AML-193 (cell line): Measurements from ENCODE around the gene SORCS3.
"Not testable (repeated sequence)": the region's sequence is repeated elsewhere in the genome, so short reads cannot be mapped to it uniquely, and the experiment has no call there.

Experiments
- DNase-seq, 2 experiments: peaks; one replicate each; lab custom pipeline; 2025; lab: John Stamatoyannopoulos, UW

SORCS3 gene

DNA sequence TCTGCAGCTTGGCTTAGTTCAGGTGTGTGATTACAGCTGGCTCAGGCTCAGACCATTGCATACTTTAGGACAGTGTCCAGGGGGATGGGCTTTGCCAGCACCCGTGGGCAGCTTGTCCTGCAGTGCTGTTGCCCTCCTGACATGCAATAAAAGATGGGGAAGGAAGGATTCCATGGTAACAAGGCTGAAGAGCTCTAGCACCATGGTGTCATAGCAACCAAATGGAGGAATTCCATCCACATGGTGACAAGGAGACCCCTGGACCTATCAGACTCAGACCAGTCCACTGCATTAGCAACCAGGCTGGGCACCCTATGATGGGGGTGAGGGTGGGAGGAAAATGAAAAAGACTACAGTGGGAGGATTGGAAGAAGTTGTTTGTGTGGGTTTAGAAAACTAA, 49.9 kb downstream of the SORCS3 start:
- no peak for DNase-seq

DNA sequence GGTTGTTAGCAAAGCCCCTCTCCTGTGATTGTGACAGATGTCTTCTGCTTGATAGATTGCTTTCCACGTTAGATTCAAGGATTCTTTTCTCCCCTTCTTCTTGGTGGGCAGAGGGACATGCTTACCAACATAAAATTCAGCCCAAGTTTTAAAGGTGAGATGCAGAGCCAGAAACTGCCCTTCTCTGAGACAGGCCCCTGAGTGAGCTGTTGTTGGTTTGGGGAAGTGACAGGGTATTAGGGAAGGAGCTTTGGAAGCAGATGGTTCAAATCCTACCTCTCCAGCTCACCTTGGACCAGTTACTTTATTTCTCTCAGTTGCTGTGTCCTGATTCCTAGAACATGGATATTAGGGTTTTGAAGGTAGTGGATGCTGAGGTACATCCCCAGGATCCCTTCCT, 53.0 kb downstream of the SORCS3 start:
- no peak for DNase-seq

DNA sequence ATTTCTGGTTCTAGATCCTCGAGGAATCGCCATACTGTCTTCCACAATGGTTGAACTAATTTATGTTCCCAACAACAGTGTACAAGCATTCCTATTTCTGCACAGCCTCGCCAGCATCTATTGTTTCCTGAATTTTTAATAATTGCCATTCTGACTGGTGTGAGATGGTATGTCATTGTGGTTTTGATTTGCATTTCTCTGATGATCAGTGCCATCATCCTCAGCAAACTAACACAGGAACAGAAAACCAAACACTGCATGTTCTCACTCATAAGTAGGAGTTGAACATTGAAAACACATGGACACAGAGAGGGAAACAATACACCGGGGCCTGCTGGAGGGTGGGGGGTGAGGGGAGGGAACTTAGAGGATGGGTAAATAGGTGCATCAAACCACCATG, 62.2 kb downstream of the SORCS3 start:
- DNase-seq: not testable (repeated sequence)

GRCh38 chr10:104706886-104707285, 65.8 kb downstream of the SORCS3 start:
- DNase-seq: no peak

GRCh38 chr10:104707602-104708459, 66.7 kb downstream of the SORCS3 start:
- DNase-seq: no peak

GRCh38 chr10:104711302-104711721, 70.2 kb downstream of the SORCS3 start:
- DNase-seq: no peak

DNA sequence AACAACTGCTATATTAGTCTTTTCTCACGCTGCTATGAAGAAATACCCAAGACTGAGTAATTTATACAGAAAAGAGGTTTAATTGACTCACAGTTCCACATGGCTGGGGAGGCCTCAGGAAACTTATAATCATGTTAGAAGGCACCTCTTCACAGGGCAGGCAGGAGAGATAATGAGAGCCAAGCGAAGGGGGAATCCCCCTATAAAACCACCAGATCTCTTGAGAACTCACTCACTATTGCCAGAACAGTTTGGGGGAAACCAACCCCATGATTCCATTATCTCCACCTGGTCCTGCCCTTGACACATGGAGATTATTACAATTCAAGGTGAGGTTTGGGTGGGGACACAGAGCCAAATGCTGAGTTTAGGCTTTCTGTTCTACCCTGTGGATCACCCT, 89.5 kb downstream of the SORCS3 start:
- DNase-seq: not testable (repeated sequence)

GRCh38 chr10:104731192-104731591, 90.1 kb downstream of the SORCS3 start:
- DNase-seq: no peak

- no peak for DNase-seq
Measured at GRCh38 chr10:104732222-104732621, 91.1 kb downstream of the SORCS3 start.

DNA sequence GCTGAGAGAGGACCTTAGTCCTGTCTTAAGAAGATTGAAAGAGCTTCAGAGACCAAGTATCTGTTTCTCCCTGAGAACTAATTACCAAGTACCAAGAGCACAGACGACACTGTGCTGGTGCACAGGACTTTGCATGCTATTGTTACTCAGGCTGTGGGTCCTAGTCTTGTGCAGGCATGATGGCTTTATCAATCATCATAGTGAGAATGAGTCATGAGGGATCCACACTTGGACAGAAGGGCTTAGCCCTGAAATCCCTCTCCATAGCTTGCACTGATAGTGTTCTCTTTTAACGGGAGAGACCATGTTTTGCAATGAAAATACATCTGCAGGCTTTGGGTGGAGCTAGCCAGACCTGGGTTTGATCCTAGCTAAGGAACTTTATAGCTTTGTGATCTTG, 93.3 kb downstream of the SORCS3 start:
- no peak for DNase-seq

DNA sequence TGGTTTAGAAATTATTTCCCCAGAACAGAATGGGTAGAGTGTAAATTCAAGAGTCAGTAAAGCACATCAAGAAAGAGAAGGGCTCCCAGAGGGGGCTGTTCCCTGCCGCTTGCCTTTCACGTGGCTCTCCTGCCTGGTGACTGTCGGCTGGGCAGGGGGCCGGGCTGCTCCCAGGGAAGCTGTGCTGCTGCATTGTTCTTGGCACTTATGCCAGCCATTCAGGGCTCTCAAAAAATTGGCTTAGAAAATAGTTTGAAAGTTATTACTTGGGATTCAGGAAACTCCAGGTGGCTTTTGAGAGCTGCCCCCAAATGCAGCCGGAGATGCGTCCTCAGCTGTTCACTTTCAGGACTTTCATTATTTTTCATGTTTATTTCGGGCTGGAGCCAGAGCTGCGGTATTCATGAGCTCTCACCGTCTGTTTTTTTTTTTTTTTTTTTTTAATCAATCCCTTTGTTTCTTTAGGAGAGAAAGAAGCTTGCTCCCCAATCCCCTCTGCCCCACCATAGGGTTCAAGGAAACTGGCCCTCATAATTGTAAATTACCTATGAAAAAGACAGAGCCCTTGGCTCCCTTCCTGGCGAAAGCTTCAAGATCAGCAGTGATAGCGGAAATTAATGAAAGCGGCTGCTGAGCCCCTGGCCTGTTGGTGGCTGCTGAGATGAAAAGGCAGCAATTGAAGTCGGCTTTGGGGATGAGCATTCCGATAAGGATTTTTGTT, 94.1 kb downstream of the SORCS3 start:
- DNase-seq: no peak

DNA sequence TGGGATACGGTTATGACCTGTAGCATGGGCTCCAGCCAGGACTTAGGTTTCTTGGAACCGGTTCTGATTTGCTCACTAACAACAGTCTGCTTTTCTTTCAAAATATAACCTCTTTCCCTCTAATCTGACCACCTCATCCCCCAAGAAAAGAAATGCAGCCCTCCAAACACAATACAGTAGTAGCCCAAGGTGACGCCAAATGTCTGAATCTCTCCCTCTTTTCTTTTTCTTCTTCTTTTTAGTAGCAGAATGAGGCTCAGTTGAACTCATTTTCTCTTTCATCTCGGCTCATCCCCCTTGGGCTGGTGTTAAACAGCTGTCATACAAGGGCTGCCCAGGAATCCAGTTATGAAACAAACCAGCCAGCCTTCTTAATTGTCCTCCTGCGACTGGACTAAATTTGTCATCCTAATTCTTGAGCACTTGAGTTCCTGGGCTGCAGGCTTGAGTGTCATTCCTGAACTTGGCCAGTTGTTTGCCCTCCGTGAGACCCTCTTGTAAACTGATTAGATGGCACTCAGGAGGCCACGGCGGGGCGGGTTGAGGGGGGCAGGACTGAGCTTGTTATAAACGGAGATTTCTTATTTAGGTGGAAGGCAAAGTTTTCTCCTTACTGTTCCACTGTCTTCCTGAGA, 94.8 kb downstream of the SORCS3 start:
- no peak for DNase-seq

GRCh38 chr10:104741127-104741526, 100.0 kb downstream of the SORCS3 start:
- no peak for DNase-seq

GRCh38 chr10:104744052-104744451, 103.0 kb downstream of the SORCS3 start:
- DNase-seq: no peak

GRCh38 chr10:104750291-104750690, 109.2 kb downstream of the SORCS3 start:
- no peak for DNase-seq

GRCh38 chr10:104762793-104763192, 121.7 kb downstream of the SORCS3 start:
- no peak for DNase-seq

GRCh38 chr10:104766341-104766740, 125.3 kb downstream of the SORCS3 start:
- no peak for DNase-seq

DNA sequence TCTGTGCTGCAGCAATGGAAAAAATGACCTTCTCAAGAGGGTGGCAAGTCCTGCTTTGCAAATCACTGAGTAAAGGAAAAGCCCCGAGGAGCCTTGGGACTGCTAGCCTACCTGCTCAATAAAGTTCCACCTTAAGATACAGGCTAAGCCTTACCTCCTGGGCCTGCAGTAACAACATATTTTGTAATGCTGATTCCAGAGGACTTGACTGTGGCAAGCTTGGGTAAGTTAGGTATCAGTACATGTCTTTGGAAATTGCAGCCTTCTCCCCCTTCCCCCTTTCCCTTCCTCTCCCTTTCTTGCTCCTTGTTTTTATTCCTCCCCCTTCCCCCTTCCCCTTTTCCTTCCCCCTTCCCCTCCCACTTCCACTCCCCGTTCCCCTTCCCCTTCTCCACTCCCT, 126.2 kb downstream of the SORCS3 start:
- no peak for DNase-seq

- no peak for DNase-seq
Measured at GRCh38 chr10:104767745-104768144, 126.7 kb downstream of the SORCS3 start.

DNA sequence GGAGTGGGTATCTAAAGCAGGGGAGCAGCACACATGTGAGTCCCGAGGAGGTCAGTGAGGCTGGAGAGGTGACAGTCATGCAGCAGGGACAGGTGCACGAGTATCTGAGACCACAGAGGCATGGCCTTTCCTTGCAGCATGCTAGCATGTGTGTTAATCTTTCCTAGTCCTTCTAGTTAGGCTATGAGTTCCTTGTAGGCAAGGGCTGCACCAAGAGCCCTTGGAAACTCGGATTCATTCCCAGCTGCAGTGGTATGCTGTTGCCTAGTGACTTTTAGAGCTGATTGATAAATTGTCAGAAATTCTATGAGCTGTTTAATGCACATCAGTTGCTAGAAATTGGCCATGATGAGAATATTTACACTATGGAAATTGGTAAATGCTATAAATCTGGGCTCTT, 132.0 kb downstream of the SORCS3 start:
- DNase-seq: no peak

- no peak for DNase-seq
Measured at GRCh38 chr10:104774234-104774633, 133.1 kb downstream of the SORCS3 start.

DNA sequence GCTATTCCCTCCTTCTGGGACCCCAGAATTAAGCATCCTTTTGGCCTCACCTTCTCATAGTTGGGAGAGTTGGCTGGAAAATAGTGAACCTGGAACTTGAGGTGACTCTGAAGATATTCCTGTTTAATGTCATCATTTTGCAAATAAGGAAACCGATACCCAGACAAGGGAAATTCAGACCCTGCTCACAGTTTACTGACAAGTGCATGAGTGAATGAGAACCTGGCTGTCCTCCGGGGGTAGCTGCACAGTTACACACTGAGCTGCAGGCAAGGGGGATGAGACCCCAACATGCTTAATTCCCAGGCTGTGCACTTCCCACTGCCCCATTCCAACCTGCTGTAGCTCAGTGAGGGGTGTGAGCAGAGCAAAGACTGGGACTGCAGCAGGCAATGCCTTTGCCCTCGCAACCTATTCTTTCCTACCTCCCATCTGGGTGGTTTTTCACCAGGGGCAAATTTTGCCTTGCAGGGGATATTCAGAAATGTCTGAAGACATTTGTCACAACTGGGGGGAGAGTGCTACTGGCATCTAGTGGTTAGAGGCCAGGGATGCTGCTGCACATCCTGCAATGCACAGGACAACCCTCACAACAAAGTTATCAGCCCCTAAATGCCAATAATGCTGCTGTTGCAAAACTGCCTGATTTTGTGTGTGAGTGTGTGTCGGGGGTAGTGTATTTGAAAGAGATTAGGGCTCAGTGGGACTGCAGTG, 136.2 kb downstream of the SORCS3 start:
- no peak for DNase-seq
